G401.6 (cell line): Measurements from ENCODE around the gene ZNF638.
"Not testable (repeated sequence)": the region's sequence is repeated elsewhere in the genome, so short reads cannot be mapped to it uniquely, and the experiment has no call there.

ENCODE experiments used
- FAIRE-seq: peaks from 2 replicates; lab custom pipeline; 2012; peaks lifted over from hg19 to GRCh38; lab: Jason Lieb, UNC

The ZNF638 gene

GRCh38 chr2:71331581-71332434 is at the start of gene ZNF638:
Gene ZNF638 (plus strand): TSS chr2:71331782. CDS start chr2:71348955, 17,173 bp downstream.
- no peak for FAIRE-seq

- FAIRE-seq, result no peak
Observed at GRCh38 chr2:71281950-71282349, 49.6 kb upstream of the ZNF638 start.

- no peak for FAIRE-seq
Observed at GRCh38 chr2:71282493-71282892, 49.1 kb upstream of the ZNF638 start.

- no peak for FAIRE-seq
Observed at GRCh38 chr2:71283131-71283530, 48.5 kb upstream of the ZNF638 start.

GRCh38 chr2:71285706-71286105 is 45.9 kb upstream of the ZNF638 start:
- FAIRE-seq, result no peak

GRCh38 chr2:71291398-71291797 is 40.2 kb upstream of the ZNF638 start:
- FAIRE-seq, result no peak

GRCh38 chr2:71292159-71292558 is 39.4 kb upstream of the ZNF638 start:
- no peak for FAIRE-seq

GRCh38 chr2:71298914-71299313 is 32.7 kb upstream of the ZNF638 start:
- FAIRE-seq, result no peak

- FAIRE-seq, result peak; percentile 96
Observed at GRCh38 chr2:71299507-71299906, 32.1 kb upstream of the ZNF638 start.

- no peak for FAIRE-seq
Observed at GRCh38 chr2:71303849-71304248, 27.7 kb upstream of the ZNF638 start.

GRCh38 chr2:71306762-71307161 is 24.8 kb upstream of the ZNF638 start:
- FAIRE-seq, result no peak

- FAIRE-seq, result no peak
Observed at GRCh38 chr2:71313016-71313766, 18.4 kb upstream of the ZNF638 start.

- FAIRE-seq, result no peak
Observed at GRCh38 chr2:71317060-71317459, 14.5 kb upstream of the ZNF638 start.

GRCh38 chr2:71317900-71318299 is 13.7 kb upstream of the ZNF638 start:
- not testable (repeated sequence) for FAIRE-seq

- FAIRE-seq, result no peak
Observed at GRCh38 chr2:71323386-71323785, 8.2 kb upstream of the ZNF638 start.

- FAIRE-seq, result no peak
Observed at GRCh38 chr2:71326968-71327367, 4.6 kb upstream of the ZNF638 start.

GRCh38 chr2:71327916-71328315 is 3.7 kb upstream of the ZNF638 start:
- no peak for FAIRE-seq

- no peak for FAIRE-seq
Observed at GRCh38 chr2:71330155-71330554, 1.4 kb upstream of the ZNF638 start.

- no peak for FAIRE-seq
Observed at GRCh38 chr2:71330585-71331330, 824 bp upstream of the ZNF638 start.

- FAIRE-seq, result not testable (repeated sequence)
Observed at GRCh38 chr2:71331331-71331580, 326 bp upstream of the ZNF638 start.

GRCh38 chr2:71332435-71332796 is 834 bp downstream of the ZNF638 start:
- FAIRE-seq, result no peak

- no peak for FAIRE-seq
Observed at GRCh38 chr2:71333619-71334018, 2.0 kb downstream of the ZNF638 start.

GRCh38 chr2:71336384-71336783 is 4.8 kb downstream of the ZNF638 start:
- FAIRE-seq, result no peak
